ENCODE measurements around the gene GPR143.

GPR143 gene

GRCh38 chrX:9707306-9708033 lies 58.2 kb downstream of the GPR143 start:
- Histone ChIP-seq H3K27me3 (ENCODE audit: control insufficient read depth, insufficient read depth, low read length) (no peaks in the 10 kb centered on the region), H3K27ac (ENCODE audit: low read depth, low read length) (no peak overlapping the region), H3K9me3 (ENCODE audit: control insufficient read depth, insufficient read depth, low read depth, low read length) (peaks cover 14% of the 10 kb centered on the region), H3K4me1 (ENCODE audit: control insufficient read depth, insufficient read depth, low read length) (no peaks in the 10 kb centered on the region), H3K9ac (ENCODE audit: low read length) (no peak overlapping the region), H3K36me3 (ENCODE audit: control insufficient read depth, insufficient read depth, low read length) (peaks cover 53% of the 10 kb centered on the region), H3K4me3 (ENCODE audit: low read depth, low read length) (no peak overlapping the region)

GRCh38 chrX:9706421-9706820 lies 59.2 kb downstream of the GPR143 start:
- H3K4me3 ChIP-seq (ENCODE audit: low read depth, low read length), result no peak overlapping the region
- no peaks in the 10 kb centered on the region for H3K27me3 ChIP-seq (ENCODE audit: control insufficient read depth, insufficient read depth, low read length)
- no peak overlapping the region for H3K9ac ChIP-seq (ENCODE audit: low read length)
- peaks cover 48% of the 10 kb centered on the region for H3K36me3 ChIP-seq (ENCODE audit: control insufficient read depth, insufficient read depth, low read length)
- no peak overlapping the region for H3K27ac ChIP-seq (ENCODE audit: low read depth, low read length)
- H3K9me3 ChIP-seq (ENCODE audit: control insufficient read depth, insufficient read depth, low read depth, low read length), result 0 out of 2 replicates have a peak, but pooled peaks cover 6% of the 10 kb centered on the region
- no peaks in the 10 kb centered on the region for H3K4me1 ChIP-seq (ENCODE audit: control insufficient read depth, insufficient read depth, low read length)

- Histone ChIP-seq H3K9me3 (ENCODE audit: control insufficient read depth, insufficient read depth, low read depth, low read length) (0 out of 2 replicates have a peak, but pooled peaks cover 5% of the 10 kb centered on the region), H3K4me3 (ENCODE audit: low read depth, low read length) (no peak overlapping the region), H3K4me1 (ENCODE audit: control insufficient read depth, insufficient read depth, low read length) (no peaks in the 10 kb centered on the region), H3K27me3 (ENCODE audit: control insufficient read depth, insufficient read depth, low read length) (no peaks in the 10 kb centered on the region), H3K9ac (ENCODE audit: low read length) (no peak overlapping the region), H3K36me3 (ENCODE audit: control insufficient read depth, insufficient read depth, low read length) (peaks cover 49% of the 10 kb centered on the region), H3K27ac (ENCODE audit: low read depth, low read length) (no peak overlapping the region)
Observed at GRCh38 chrX:9704876-9705465, 60.7 kb downstream of the GPR143 start.

- H3K9ac ChIP-seq (ENCODE audit: low read length), result no peak overlapping the region
- H3K4me1 ChIP-seq (ENCODE audit: control insufficient read depth, insufficient read depth, low read length), result no peaks in the 10 kb centered on the region
- H3K36me3 ChIP-seq (ENCODE audit: control insufficient read depth, insufficient read depth, low read length), result peaks cover 49% of the 10 kb centered on the region
- H3K27me3 ChIP-seq (ENCODE audit: control insufficient read depth, insufficient read depth, low read length), result no peaks in the 10 kb centered on the region
- H3K27ac ChIP-seq (ENCODE audit: low read depth, low read length), result no peak overlapping the region
- no peak overlapping the region for H3K4me3 ChIP-seq (ENCODE audit: low read depth, low read length)
- H3K9me3 ChIP-seq (ENCODE audit: control insufficient read depth, insufficient read depth, low read depth, low read length), result 0 out of 2 replicates have a peak, but pooled peaks cover 5% of the 10 kb centered on the region
Observed at GRCh38 chrX:9703406-9703805, 62.2 kb downstream of the GPR143 start.

- Histone ChIP-seq H3K4me1 (ENCODE audit: control insufficient read depth, insufficient read depth, low read length) (no peaks in the 10 kb centered on the region), H3K36me3 (ENCODE audit: control insufficient read depth, insufficient read depth, low read length) (peaks cover 62% of the 10 kb centered on the region), H3K27ac (ENCODE audit: low read depth, low read length) (no peak overlapping the region), H3K9ac (ENCODE audit: low read length) (no peak overlapping the region), H3K27me3 (ENCODE audit: control insufficient read depth, insufficient read depth, low read length) (no peaks in the 10 kb centered on the region), H3K9me3 (ENCODE audit: control insufficient read depth, insufficient read depth, low read depth, low read length) (0 out of 2 replicates have a peak, but pooled peaks cover 5% of the 10 kb centered on the region), H3K4me3 (ENCODE audit: low read depth, low read length) (no peak overlapping the region)
Observed at GRCh38 chrX:9701790-9702189, 63.9 kb downstream of the GPR143 start.

- Histone ChIP-seq H3K27me3 (ENCODE audit: control insufficient read depth, insufficient read depth, low read length) (no peaks in the 10 kb centered on the region), H3K9ac (ENCODE audit: low read length) (no peak overlapping the region), H3K36me3 (ENCODE audit: control insufficient read depth, insufficient read depth, low read length) (peaks cover 63% of the 10 kb centered on the region), H3K27ac (ENCODE audit: low read depth, low read length) (no peak overlapping the region), H3K4me1 (ENCODE audit: control insufficient read depth, insufficient read depth, low read length) (no peaks in the 10 kb centered on the region), H3K9me3 (ENCODE audit: control insufficient read depth, insufficient read depth, low read depth, low read length) (0 out of 2 replicates have a peak, but pooled peaks cover 5% of the 10 kb centered on the region), H3K4me3 (ENCODE audit: low read depth, low read length) (no peak overlapping the region)
Observed at GRCh38 chrX:9700555-9700954, 65.1 kb downstream of the GPR143 start.

GRCh38 chrX:9698576-9698975 lies 67.1 kb downstream of the GPR143 start:
- H3K36me3 ChIP-seq (ENCODE audit: control insufficient read depth, insufficient read depth, low read length), result peaks cover 63% of the 10 kb centered on the region
- no peak overlapping the region for H3K9ac ChIP-seq (ENCODE audit: low read length)
- H3K9me3 ChIP-seq (ENCODE audit: control insufficient read depth, insufficient read depth, low read depth, low read length), result no peaks in the 10 kb centered on the region
- H3K4me1 ChIP-seq (ENCODE audit: control insufficient read depth, insufficient read depth, low read length), result no peaks in the 10 kb centered on the region
- no peak overlapping the region for H3K4me3 ChIP-seq (ENCODE audit: low read depth, low read length)
- no peaks in the 10 kb centered on the region for H3K27me3 ChIP-seq (ENCODE audit: control insufficient read depth, insufficient read depth, low read length)
- H3K27ac ChIP-seq (ENCODE audit: low read depth, low read length), result no peak overlapping the region

- H3K9me3 ChIP-seq (ENCODE audit: control insufficient read depth, insufficient read depth, low read depth, low read length), result no peaks in the 10 kb centered on the region
- H3K27ac ChIP-seq (ENCODE audit: low read depth, low read length), result no peak overlapping the region
- peaks cover 81% of the 10 kb centered on the region for H3K36me3 ChIP-seq (ENCODE audit: control insufficient read depth, insufficient read depth, low read length)
- H3K9ac ChIP-seq (ENCODE audit: low read length), result no peak overlapping the region
- no peaks in the 10 kb centered on the region for H3K4me1 ChIP-seq (ENCODE audit: control insufficient read depth, insufficient read depth, low read length)
- no peaks in the 10 kb centered on the region for H3K27me3 ChIP-seq (ENCODE audit: control insufficient read depth, insufficient read depth, low read length)
- H3K4me3 ChIP-seq (ENCODE audit: low read depth, low read length), result no peak overlapping the region
Observed at GRCh38 chrX:9693307-9694001, 72.2 kb downstream of the GPR143 start.

- Histone ChIP-seq H3K27me3 (ENCODE audit: control insufficient read depth, insufficient read depth, low read length) (no peaks in the 10 kb centered on the region), H3K27ac (ENCODE audit: low read depth, low read length) (no peak overlapping the region), H3K9me3 (ENCODE audit: control insufficient read depth, insufficient read depth, low read depth, low read length) (no peaks in the 10 kb centered on the region), H3K4me3 (ENCODE audit: low read depth, low read length) (no peak overlapping the region), H3K4me1 (ENCODE audit: control insufficient read depth, insufficient read depth, low read length) (no peaks in the 10 kb centered on the region), H3K36me3 (ENCODE audit: control insufficient read depth, insufficient read depth, low read length) (peaks cover 65% of the 10 kb centered on the region), H3K9ac (ENCODE audit: low read length) (no peak overlapping the region)
Observed at GRCh38 chrX:9690046-9690445, 75.6 kb downstream of the GPR143 start.

GRCh38 chrX:9688833-9689232 lies 76.8 kb downstream of the GPR143 start:
- Histone ChIP-seq H3K27me3 (ENCODE audit: control insufficient read depth, insufficient read depth, low read length) (no peaks in the 10 kb centered on the region), H3K36me3 (ENCODE audit: control insufficient read depth, insufficient read depth, low read length) (peaks cover 65% of the 10 kb centered on the region), H3K4me3 (ENCODE audit: low read depth, low read length) (no peak overlapping the region), H3K27ac (ENCODE audit: low read depth, low read length) (no peak overlapping the region), H3K4me1 (ENCODE audit: control insufficient read depth, insufficient read depth, low read length) (no peaks in the 10 kb centered on the region), H3K9me3 (ENCODE audit: control insufficient read depth, insufficient read depth, low read depth, low read length) (no peaks in the 10 kb centered on the region), H3K9ac (ENCODE audit: low read length) (no peak overlapping the region)

- Histone ChIP-seq H3K27ac (ENCODE audit: low read depth, low read length) (no peak overlapping the region), H3K9me3 (ENCODE audit: control insufficient read depth, insufficient read depth, low read depth, low read length) (no peaks in the 10 kb centered on the region), H3K27me3 (ENCODE audit: control insufficient read depth, insufficient read depth, low read length) (no peaks in the 10 kb centered on the region), H3K36me3 (ENCODE audit: control insufficient read depth, insufficient read depth, low read length) (peaks cover 55% of the 10 kb centered on the region), H3K9ac (ENCODE audit: low read length) (no peak overlapping the region), H3K4me1 (ENCODE audit: control insufficient read depth, insufficient read depth, low read length) (no peaks in the 10 kb centered on the region), H3K4me3 (ENCODE audit: low read depth, low read length) (no peak overlapping the region)
Observed at GRCh38 chrX:9687899-9688298, 77.7 kb downstream of the GPR143 start.
